Neural cell (in vitro differentiated cells): ENCODE results near the gene AIF1L. TPM values are rescaled to one million over a fixed set of nuclear protein-coding genes. Genes with fewer than 3 reads are reported as not detected.

ENCODE experiments used
- H2AFZ ChIP-seq: fragments of 200-600, 300-800 bp; sonication (generic), shearing (Covaris generic); 2 replicates; pipeline ENCODE4 v1.6.0; 2014; ENCODE audit warnings: low read depth, mild to moderate bottlenecking, antibody characterized with exemption, low read length, moderate library complexity
- H3F3A ChIP-seq: fragments of 200-600 bp; shearing (Covaris generic); 2 replicates; pipeline ENCODE4 v1.6.1; 2016; ENCODE audit warnings: mild to moderate bottlenecking, moderate library complexity, mixed read lengths, antibody characterized with exemption, low read length; ENCODE audit not compliant: insufficient read depth, poor library complexity, severe bottlenecking
- H3K27ac ChIP-seq: fragments of 200-600, 300-800 bp; sonication (generic), shearing (Covaris generic); 2 replicates; pipeline ENCODE4 v1.5.1; 2014; ENCODE audit warnings: mild to moderate bottlenecking, low read length, moderate library complexity
- H3K27me3 ChIP-seq: fragments of 300-800, 200-600 bp; sonication (generic), shearing (Covaris generic); 2 replicates; pipeline ENCODE4 v1.6.0; 2014; ENCODE audit warnings: mild to moderate bottlenecking, low read depth, low read length, moderate library complexity; ENCODE audit not compliant: insufficient read depth
- H3K36me3 ChIP-seq: fragments of 300-800, 200-600 bp; sonication (generic), shearing (Covaris generic); 2 replicates; pipeline ENCODE4 v1.5.1; 2014; ENCODE audit warnings: mild to moderate bottlenecking, antibody characterized with exemption, low read length, moderate library complexity; ENCODE audit not compliant: insufficient read depth
- H3K4me2 ChIP-seq: fragments of 300-800, 200-600 bp; sonication (generic), shearing (Covaris generic); 2 replicates; pipeline ENCODE4 v1.6.0; 2014; ENCODE audit warnings: mild to moderate bottlenecking, low read length
- H3K4me3 ChIP-seq: fragments of 300-800, 200-600 bp; sonication (generic), shearing (Covaris generic); 2 replicates; pipeline ENCODE4 v1.5.1; 2014; ENCODE audit warnings: mild to moderate bottlenecking, low read length, moderate library complexity
- H3K79me2 ChIP-seq: fragments of 200-600 bp; shearing (Covaris generic); replicated peaks from 2 replicates; pipeline ENCODE4 v1.6.0; 2014; ENCODE audit warnings: mild to moderate bottlenecking, low read length, moderate library complexity; ENCODE audit not compliant: insufficient read depth
- H3K9ac ChIP-seq: fragments of 300-800, 200-600 bp; sonication (generic), shearing (Covaris generic); 2 replicates; pipeline ENCODE4 v1.6.1; 2016; ENCODE audit warnings: mild to moderate bottlenecking, low read length, mixed read lengths
- H3K9me2 ChIP-seq: fragments of 200-600 bp; shearing (Covaris generic); 2 replicates; pipeline ENCODE4 v1.6.1; 2016; ENCODE audit warnings: mild to moderate bottlenecking, low read length, mixed read lengths; ENCODE audit not compliant: insufficient read depth
- H3K9me3 ChIP-seq: fragments of 200-600, 300-800 bp; sonication (generic), shearing (Covaris generic); 2 replicates; pipeline ENCODE4 v1.6.1; 2016; ENCODE audit warnings: mild to moderate bottlenecking, mixed run types, low read length, moderate library complexity, mixed read lengths
- H4K20me1 ChIP-seq: fragments of 200-600 bp; shearing (Covaris generic); 2 replicates; pipeline ENCODE4 v1.6.1; 2016; ENCODE audit warnings: mild to moderate bottlenecking, mixed run types; ENCODE audit not compliant: insufficient read depth
- CTCF ChIP-seq: fragments of 450-650 bp; IDR thresholded peaks from 2 replicates; pipeline ENCODE4 v1.5.1; 2014; ENCODE audit warnings: antibody characterized with exemption, mild to moderate bottlenecking, moderate library complexity; ENCODE audit not compliant: poor library complexity, severe bottlenecking
- EP300 ChIP-seq: fragments of 450-650 bp; conservative IDR thresholded peaks from 2 replicates; pipeline ENCODE4 v1.6.1; 2014; ENCODE audit warnings: antibody characterized with exemption, mild to moderate bottlenecking, moderate library complexity; ENCODE audit not compliant: poor library complexity, severe bottlenecking
- EZH2 ChIP-seq: fragments of 200-600, 300-800 bp; shearing (Covaris generic), sonication (generic); IDR thresholded peaks from 2 replicates; pipeline ENCODE4 v1.6.1; 2014; ENCODE audit warnings: antibody characterized with exemption, low read length, borderline replicate concordance, mild to moderate bottlenecking; ENCODE audit not compliant: insufficient read depth, poor library complexity, severe bottlenecking
- MXI1 ChIP-seq: fragments of 450-650 bp; conservative IDR thresholded peaks from 2 replicates; pipeline ENCODE4 v1.6.1; 2014; ENCODE audit warnings: antibody characterized with exemption, mild to moderate bottlenecking; ENCODE audit not compliant: poor library complexity, severe bottlenecking
- POLR2AphosphoS5 ChIP-seq: IDR thresholded peaks from 2 replicates; pipeline ENCODE4 v1.6.1; 2012
- RAD21 ChIP-seq: fragments of 450-650 bp; conservative IDR thresholded peaks from 2 replicates; pipeline ENCODE4 v1.6.1; 2014; ENCODE audit warnings: antibody characterized with exemption, mild to moderate bottlenecking, moderate library complexity
- SMC3 ChIP-seq: fragments of 450-650 bp; conservative IDR thresholded peaks from 2 replicates; pipeline ENCODE4 v1.6.1; 2014; ENCODE audit warnings: antibody characterized with exemption, mild to moderate bottlenecking, moderate library complexity; ENCODE audit not compliant: poor library complexity
- TAF1 ChIP-seq: IDR thresholded peaks from 2 replicates; pipeline ENCODE4 v1.6.1; 2012; ENCODE audit warnings: low read depth
- polyA plus RNA-seq: library from polyadenylated mRNA; depleted of rRNA; stranded (reverse); fragments of >200 nt; gene quantifications from 2 replicates; pipeline ENCODE4 v1.2.3, GENCODE V29; 2014
- TF ChIP-seq, protein P1 (sequence below): IDR thresholded peaks from 2 replicates; pipeline ENCODE4 v1.6.1; 2012; ENCODE audit warnings: borderline replicate concordance

Gene AIF1L
- polyA plus RNA-seq, 1 donor from 2014 or later, result 3.4 TPM

DNA sequence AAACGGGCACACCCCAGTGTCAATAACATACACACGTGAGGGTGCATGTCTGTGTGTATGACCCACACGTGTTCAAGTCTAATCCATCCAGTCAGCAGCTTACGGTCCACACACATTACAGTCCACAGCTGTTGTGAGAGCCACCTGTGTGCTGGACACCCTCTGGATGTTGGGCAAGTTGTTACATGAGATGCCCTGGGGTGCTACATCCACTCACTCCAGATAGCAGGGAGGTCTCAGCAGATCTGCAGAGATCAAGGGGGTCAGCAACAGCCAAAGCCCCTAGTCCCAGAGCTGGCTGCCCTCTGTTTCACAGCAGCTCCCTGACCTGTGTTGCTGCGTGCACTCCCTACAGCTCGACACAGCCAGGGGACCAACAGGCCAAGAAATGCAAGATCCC lies 4.3 kb upstream of the AIF1L start:
- H3K79me2 ChIP-seq, result no peaks in the 10 kb centered on the region
- H3K27ac ChIP-seq, result no peak overlapping the region

GRCh38 chr9:131092548-131093440 lies 3.5 kb upstream of the AIF1L start:
- no peak overlapping the region for H3K4me3 ChIP-seq
- no peak overlapping the region for H3K4me2 ChIP-seq
- no peaks in the 10 kb centered on the region for H3K9me2 ChIP-seq
- peaks cover 3% of the 10 kb centered on the region for H3F3A ChIP-seq
- peaks cover 20% of the 10 kb centered on the region for H3K27me3 ChIP-seq
- no peaks in the 10 kb centered on the region for H3K79me2 ChIP-seq
- H2AFZ ChIP-seq, result no peak overlapping the region
- no peak overlapping the region for H3K9ac ChIP-seq
- no peak for TF ChIP-seq RAD21
- no peak for TF ChIP-seq SMC3
- H4K20me1 ChIP-seq, result no peaks in the 10 kb centered on the region
- H3K27ac ChIP-seq, result no peak overlapping the region
- no peaks in the 10 kb centered on the region for H3K36me3 ChIP-seq
- no peaks in the 10 kb centered on the region for H3K9me3 ChIP-seq

More for the DNA sequence above, 4.3 kb upstream of the AIF1L start:
- H3K9me3 ChIP-seq, result no peaks in the 10 kb centered on the region
- TF ChIP-seq, protein P1, sequence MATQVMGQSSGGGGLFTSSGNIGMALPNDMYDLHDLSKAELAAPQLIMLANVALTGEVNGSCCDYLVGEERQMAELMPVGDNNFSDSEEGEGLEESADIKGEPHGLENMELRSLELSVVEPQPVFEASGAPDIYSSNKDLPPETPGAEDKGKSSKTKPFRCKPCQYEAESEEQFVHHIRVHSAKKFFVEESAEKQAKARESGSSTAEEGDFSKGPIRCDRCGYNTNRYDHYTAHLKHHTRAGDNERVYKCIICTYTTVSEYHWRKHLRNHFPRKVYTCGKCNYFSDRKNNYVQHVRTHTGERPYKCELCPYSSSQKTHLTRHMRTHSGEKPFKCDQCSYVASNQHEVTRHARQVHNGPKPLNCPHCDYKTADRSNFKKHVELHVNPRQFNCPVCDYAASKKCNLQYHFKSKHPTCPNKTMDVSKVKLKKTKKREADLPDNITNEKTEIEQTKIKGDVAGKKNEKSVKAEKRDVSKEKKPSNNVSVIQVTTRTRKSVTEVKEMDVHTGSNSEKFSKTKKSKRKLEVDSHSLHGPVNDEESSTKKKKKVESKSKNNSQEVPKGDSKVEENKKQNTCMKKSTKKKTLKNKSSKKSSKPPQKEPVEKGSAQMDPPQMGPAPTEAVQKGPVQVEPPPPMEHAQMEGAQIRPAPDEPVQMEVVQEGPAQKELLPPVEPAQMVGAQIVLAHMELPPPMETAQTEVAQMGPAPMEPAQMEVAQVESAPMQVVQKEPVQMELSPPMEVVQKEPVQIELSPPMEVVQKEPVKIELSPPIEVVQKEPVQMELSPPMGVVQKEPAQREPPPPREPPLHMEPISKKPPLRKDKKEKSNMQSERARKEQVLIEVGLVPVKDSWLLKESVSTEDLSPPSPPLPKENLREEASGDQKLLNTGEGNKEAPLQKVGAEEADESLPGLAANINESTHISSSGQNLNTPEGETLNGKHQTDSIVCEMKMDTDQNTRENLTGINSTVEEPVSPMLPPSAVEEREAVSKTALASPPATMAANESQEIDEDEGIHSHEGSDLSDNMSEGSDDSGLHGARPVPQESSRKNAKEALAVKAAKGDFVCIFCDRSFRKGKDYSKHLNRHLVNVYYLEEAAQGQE, result no peak
- TF ChIP-seq EP300, result no peak
- no peak for TF ChIP-seq POLR2AphosphoS5
- TF ChIP-seq EZH2, result no peak
- TF ChIP-seq RAD21, result no peak
- no peak for TF ChIP-seq SMC3
- no peak for TF ChIP-seq MXI1
- no peak for TF ChIP-seq CTCF
- no peak for TF ChIP-seq TAF1
- no peak overlapping the region for H3K9ac ChIP-seq
- H3K9me2 ChIP-seq, result no peaks in the 10 kb centered on the region
- H4K20me1 ChIP-seq, result no peaks in the 10 kb centered on the region
- H3K27me3 ChIP-seq, result peaks cover 14% of the 10 kb centered on the region
- peaks cover 3% of the 10 kb centered on the region for H3F3A ChIP-seq
- no peak overlapping the region for H2AFZ ChIP-seq
- no peaks in the 10 kb centered on the region for H3K36me3 ChIP-seq
- no peak overlapping the region for H3K4me2 ChIP-seq
- H3K4me3 ChIP-seq, result no peak overlapping the region
